Measurements from ENCODE around the gene PSMB10.
A peak's percentile ranks its signal among the peaks of the same experiment; 100 is the strongest.
"Not testable (repeated sequence)": the region's sequence is repeated elsewhere in the genome, so short reads cannot be mapped to it uniquely, and the experiment has no call there.

Gene PSMB10

DNA sequence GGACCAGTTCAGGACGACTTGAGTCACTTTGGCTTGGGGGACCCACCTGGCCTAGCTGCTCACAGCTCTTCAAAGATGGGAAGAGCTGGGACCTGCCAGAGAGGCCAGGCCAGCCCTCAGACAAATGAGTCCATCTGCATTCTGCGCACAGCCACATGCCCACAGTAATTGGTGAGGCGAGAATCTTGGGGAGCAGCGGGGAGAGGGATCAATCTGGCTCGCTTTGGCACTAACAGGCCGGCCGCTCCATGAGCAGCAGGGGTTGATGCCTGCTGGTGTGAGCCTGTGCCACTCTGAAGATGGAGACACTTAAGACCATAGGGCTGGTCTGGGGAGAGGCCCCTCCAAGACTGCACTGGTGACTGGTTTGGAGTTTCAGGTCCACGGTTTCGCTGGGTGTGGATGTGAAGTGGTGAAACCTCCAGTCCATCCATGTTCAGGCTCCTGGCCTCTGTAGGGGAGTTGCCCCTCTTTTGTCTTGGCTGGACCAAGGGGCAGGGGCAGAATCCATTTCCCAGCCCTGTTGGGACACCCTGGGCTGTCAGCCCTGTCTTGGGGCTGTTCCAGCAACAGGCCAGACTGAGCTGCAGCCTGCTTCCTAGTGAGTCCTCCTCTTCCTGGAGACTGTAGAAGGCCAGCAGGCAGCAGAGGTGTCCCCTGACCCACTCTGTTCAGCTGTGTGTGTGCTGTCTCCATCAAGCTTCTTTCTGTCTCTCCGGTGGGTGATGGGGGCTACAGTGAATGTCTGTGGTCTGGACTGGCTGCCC is 12.3 kb downstream of the PSMB10 start:
- DNase-seq, result no peak

DNA sequence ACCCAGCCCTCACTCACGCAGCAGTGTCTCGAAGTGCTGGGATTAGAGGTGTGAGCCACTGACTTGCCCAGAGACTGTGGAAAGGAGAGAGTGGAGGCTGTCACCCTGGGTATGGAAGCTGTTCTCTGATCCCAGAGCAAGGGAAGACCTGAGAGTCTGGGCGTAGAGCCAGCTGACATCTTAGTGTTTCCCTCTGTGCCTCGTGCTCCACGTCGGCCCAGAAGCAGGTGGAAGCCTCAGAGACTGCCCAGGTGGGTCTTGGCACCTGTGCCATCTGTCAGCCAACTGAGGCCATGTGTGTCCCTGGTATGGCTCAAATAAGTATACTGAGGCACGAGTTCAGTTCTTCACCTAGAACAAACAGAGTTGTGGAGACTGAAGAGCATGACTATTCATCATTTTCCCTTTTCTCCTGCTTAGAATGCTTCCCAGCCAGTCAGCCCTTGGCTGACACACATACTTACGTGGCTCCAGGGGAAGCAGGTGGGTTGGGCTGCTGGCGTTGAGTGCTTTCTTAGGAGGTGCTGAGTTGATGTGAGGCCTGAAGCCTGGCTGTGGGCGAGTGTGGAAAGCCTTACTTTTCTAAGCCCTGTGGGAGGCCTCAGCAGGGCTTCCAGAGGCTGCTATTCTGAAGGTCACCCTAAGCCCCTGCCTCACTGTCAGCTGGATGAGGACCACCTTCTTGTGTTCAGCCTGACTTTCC is 13.1 kb downstream of the PSMB10 start:
- no peak for DNase-seq

DNA sequence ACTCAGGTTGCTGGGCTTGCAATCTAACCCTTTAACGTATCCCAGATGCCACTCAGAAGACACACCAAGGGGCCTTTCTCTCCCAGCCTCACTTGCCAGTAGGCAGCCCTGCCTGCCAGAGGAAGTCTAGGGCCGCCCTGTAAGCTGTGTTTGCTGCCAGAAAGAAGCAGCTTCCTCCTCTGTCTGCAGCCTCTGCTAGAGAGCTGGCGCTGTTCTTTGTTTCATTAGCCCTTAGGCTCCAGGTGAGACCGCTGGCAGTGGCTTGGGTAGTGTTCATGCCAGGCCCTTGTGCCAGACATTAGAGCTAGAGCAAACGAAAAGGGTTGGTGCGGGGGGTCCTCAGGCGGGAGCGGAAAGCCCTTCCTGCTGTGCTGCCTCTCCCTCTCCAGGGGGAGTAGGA is 13.9 kb downstream of the PSMB10 start:
- DNase-seq, result no peak

DNA sequence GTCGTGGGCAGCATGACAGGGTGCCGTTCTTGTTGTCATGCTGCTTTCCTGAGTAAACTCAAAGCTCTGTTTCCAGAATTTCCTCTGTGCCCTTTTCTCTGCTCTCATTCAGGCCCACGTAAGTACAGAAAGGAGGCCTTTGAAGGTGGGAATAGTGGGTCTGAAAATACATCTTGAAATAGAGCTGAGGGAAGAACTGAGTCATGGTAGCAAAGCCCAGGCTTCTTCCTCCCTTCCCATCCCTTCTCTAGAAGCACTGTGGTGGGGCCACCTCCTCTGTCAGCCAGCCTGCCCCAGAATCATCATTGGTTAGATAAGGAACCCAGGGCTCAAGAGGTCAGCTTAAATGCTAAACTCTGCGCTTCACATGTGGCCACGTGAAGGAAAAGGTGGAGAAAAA is 14.4 kb downstream of the PSMB10 start:
- DNase-seq, result no peak

DNA sequence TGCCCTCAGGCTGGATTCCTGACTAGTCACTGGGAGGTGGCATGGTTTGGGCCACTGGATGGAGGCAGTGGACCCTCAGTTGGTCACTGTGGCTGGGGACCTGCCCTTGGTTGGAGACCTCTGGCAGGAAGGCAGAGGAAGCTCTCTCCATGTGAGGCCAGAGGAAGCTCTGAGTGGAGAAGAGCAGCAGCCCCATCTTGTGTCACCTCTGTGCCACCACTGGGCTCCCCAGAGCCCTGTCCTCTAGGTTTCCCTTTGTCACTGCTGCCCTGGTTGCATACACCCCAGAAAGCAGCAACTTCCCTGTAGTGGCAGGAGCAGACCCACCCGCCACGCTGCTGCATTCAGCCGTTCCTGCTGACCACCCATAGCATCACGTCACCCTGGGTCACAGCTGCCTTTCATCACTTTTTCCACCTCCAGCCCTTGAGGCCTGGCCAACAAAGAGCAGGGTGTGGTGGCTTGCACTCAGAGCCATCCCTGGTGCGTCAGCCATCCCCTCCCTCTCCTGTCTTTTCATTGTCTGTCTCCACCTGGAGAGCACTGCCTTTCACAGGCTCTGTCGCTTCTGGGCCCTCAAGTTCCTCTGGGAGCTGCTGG is 16.9 kb downstream of the PSMB10 start:
- DNase-seq, result no peak

DNA sequence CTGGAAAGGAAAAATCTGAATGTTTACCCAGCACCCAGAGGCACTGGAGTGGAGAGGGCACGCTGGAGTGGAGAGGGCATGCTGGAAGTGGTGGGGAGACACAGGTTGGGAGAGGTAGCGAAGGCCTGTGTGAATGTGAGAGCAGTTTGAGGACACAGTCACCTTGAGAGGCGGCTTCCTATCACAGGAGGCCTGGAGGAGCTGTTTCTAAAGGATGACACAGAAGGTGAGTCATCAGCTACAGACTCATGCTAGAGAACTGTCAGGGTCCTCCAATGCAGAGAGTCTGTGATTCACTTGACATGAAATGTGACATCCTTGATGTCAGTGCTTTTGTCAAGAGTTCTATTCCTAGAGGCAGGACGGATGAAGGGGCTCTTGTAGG is 18.8 kb downstream of the PSMB10 start:
- DNase-seq, result peak; percentile 34 to 69 (median 50)

DNA sequence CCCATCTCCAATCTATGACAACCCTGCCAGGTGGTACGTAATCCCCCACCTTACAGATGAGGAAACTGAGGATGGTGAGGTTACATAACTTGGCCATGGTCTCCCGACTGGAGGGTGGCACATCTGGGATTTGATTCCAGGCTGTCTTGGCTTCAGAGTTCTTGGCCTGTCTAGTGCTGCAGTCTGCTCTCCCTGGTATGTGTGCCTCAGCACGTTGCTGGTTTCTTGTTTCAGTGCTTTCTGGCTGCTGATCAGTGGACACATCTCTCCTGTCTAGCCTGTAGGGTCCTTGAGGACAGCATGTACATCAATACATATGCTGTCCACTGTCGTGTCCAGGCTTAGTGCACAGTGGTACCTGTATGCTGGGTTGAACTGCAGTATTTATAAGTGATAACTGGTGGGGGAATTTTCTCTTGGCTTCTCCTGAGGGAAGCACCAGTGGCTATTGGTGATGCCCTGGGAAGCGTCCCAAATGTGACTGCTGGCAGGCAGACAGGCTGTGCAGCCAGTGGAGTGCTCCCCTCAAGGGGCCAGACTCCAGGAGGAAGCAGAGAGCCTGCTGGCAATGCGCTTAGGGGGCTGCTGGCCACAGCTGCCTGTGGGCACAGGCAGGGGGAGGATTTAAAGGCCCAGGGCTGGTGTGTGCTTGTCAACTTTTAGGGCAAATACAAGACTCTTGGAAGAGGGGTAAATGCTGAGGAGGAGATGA is 19.4 kb downstream of the PSMB10 start:
- no peak for DNase-seq

DNA sequence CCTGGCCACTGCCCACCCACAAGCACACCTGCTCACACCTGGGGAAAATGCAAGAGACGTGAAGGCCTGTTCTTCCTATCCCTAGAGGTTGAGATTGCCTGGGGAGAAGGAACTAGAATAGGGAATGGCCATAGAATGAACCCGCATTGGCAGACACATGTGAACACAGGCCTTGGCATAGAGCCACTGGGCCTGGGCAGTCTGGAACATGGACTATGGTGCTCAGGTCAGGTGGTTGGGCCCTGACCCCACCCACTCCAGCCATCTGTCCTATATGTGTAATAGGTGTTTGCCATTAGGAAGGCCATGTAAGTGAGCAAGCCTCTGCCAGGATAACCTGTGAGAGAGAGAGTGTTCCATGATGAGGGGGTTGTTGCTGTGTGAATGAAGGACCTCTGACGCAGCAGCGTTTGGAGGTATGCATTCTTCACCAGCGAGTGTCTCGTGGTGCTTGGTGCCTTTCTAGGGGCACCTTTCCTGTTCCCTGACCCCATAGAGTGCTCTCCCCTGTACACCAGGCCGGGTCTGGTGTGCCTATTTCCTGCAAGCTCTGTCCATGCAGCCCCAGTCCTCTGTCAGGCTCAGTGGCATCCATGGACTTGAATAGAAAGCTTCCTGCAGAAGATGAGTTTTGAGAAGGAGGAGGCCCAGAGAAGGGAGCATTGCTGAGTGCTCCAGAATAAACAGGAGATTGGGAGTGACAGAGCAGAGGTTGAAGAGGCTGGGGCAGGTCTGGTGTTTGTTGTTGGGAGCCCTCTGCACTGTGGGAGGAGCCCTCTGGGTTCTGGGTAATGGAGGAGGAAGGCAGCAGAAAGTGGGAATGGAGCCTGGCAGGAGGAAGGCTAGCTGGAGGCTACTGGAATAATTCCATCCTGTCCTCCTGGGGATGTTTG is 20.6 kb downstream of the PSMB10 start:
- DNase-seq, result no peak

DNA sequence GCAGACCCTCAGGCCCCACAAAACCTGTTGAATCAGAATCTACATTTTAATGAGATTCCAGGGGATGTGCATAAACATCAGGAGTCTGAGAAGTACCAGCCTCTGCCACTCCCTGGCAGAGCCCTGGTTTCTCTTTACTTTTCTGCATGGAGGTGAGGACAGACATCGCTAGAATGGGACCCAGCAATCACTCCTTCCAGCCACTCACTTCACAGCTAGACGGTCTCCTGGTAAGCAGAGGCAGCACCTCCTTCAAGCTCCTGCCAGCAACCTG is 21.2 kb downstream of the PSMB10 start:
- not testable (repeated sequence) for DNase-seq

DNA sequence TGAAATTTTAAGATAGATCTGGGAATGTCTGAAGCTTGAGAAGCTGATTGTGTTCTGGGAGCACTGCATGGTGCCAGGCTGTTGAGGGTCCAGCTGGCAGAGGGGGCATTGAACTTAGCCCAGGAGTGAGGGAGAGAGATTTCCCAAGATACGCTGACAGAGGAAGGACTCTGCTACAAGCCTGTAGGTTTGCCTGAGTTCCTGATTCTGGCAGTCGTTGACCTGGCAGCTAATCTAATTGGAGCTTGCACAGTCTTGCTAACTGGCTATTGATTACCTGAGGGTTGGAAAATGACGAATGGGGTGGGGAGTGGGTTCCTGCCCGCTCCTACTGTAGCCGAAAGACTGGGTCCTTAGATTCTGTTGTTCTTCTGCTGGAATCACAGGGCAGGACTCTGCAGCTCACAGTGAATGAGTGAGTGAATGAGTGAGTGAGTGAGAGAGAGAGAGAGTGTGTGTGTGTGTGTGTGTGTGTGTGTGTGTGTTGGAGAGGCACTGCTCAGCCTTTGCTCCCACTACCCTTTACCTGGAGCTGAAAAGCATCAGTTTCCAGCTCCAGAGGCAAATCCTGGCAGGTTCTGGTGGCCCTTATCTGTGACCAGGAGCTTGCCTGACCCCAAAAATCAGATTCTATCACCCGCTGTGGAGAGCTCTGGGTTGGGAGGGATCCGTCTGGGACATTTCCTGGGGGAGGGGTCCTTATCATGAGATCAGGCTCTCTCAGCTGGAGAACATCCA is 21.7 kb downstream of the PSMB10 start:
- no peak for DNase-seq

DNA sequence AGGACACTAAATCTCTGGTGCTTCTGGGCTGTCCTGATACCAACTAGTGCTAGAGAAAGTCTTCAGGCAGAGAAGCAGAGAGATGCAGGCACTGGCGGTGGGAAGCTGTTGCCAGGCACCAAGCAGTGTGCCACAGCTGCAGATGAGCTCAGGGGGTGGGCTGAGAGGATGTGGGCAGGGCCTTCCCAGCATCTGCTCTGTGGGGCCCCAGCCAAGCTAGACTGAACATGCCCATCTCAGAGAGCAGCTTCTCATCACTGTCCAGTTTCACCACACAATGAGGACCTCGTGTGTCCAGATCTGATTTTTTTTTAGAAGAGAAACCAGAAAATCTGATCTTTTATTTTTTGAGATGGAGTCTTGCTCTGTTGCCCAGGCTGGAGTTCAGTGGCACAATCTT is 26.5 kb downstream of the PSMB10 start:
- no peak for DNase-seq

DNA sequence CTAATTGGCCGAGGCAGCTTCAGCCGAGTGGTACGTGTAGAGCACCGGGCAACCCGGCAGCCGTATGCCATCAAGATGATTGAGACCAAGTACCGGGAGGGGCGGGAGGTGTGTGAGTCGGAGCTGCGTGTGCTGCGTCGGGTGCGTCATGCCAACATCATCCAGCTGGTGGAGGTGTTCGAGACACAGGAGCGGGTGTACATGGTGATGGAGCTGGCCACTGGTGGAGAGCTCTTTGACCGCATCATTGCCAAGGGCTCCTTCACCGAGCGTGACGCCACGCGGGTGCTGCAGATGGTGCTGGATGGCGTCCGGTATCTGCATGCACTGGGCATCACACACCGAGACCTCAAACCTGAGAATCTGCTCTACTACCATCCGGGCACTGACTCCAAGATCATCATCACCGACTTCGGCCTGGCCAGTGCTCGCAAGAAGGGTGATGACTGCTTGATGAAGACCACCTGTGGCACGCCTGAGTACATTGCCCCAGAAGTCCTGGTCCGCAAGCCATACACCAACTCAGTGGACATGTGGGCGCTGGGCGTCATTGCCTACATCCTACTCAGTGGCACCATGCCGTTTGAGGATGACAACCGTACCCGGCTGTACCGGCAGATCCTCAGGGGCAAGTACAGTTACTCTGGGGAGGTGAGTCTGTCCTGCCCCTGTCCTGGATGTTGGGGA is 27.5 kb downstream of the PSMB10 start:
- no peak for DNase-seq

DNA sequence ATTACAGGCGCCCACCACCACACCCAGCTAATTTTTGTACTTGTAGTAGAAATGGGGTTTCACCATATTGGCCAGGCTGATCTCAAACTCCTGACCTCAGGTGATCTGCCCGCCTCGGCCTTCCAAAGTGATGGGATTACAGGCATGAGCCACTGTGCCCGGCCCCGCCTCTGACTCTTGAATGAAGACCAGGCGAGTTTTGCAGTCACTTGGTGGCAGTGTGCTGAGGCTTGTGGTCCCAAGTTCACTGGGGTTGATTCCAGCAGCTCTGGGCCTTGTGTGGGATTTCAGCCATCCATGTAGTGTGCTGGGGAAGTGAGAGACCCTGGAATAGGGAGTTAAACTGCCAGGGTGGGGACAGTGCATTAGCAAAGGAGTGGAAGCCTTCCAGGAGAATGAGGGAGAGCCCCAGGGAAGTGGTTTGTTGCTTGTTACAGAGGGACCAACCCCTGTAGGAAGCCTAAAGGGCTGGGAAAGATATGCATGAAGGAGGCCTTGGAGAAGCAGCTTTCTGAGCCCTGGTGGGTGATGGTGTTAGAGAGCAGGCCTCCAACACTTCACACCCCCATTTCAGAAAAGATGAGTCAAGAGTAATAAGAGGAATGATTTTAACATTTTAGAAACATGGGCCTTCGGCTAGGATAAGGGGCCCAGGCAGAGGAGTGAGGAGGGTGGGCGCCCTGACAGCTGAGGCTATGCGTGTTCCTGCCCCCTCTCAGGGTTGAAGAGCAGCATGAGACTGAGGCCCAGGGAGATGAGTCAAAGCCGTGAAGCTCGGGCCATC is 29.1 kb downstream of the PSMB10 start:
- DNase-seq, result no peak

DNA sequence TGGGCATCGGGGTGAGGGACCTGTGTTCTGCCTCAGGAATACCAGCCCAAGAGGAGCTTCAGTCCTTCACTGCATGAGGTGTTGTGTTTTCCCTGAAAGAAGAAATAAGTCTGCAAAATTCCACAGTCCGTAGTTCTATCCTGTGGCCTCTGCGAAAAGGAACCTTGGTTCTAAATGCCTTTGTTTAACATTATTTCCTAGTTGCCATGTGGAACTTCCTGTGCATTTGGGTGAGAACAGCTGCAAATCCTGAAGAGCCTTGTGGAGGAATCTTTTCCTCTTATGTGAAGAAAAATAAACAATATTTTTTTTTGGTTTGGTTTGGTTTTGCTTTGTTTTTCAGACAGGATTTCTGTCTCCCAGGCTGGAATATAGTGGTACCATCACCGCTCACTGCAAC is 33.8 kb downstream of the PSMB10 start:
- no peak for DNase-seq

DNA sequence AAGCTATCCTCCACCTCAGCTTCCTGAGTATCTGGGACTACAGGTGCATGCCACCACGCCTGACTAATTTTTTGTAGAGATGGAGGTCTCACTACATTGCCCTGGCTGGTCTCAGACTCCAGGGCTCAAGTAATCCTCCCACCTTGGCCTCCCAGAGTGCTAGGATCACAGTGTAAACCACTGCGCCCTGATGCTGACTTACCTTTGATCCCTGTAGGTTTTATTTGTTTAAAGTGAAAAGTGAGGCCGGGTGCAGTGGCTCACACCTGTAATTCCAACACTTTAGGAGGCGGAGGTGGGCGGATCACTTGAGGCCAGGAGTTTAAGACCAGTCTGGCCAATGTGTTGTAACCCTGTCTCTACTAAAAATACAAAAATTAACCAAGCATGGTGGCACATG is 34.9 kb downstream of the PSMB10 start:
- no peak for DNase-seq

DNA sequence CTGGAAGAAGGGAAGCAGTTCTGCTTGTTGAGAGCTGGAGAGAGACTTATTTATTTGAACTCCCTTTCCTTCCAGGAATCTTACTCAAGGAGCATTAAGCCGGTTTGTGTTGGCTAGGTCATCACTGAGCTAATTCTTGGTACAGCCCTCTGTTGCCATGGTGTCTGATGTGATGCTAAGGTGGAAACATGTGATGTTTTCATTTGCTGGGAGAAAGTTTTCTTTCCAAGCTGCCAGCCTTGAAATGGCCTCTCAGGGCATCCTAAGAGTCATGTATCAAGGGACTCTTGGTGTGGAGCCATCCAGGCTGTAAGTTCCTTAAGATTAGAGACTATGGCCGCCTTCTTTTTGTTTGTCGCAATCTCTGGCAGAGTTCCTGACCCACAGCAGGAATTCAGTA is 39.4 kb downstream of the PSMB10 start:
- no peak for DNase-seq

DNA sequence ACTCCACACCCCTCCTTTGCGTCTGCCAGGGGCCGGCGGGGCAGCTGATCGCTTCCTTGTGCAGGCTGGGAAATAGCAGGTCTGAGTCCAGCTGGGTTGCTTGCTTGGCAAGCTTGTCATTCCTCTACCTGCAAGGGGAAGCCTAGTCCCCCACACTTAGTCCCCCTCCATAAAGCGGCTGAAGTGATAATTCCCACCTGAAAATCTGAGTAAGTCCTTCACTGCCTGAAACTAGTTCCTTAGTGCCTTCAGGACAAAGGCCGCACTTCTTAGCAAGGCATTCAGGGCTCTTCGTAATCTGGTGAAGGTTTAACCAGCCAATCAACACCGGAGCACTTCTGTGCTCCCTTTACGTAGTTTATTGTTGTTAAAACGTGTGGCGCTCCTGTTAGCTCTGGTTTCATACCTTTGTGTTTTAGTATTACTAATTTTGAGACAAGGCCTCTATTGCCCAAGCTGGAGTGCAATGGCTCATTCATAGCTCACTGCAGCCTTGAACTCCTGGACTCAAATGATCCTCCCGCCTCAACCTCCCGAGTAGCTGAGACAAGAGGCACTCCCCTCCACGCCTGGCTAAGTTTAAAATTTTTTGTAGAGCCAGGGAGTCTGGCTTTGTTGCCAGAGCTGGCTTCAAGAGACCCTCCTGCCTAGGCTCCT is 42.8 kb downstream of the PSMB10 start:
- DNase-seq, result peak in 1 of 4 experiments; percentile 43

DNA sequence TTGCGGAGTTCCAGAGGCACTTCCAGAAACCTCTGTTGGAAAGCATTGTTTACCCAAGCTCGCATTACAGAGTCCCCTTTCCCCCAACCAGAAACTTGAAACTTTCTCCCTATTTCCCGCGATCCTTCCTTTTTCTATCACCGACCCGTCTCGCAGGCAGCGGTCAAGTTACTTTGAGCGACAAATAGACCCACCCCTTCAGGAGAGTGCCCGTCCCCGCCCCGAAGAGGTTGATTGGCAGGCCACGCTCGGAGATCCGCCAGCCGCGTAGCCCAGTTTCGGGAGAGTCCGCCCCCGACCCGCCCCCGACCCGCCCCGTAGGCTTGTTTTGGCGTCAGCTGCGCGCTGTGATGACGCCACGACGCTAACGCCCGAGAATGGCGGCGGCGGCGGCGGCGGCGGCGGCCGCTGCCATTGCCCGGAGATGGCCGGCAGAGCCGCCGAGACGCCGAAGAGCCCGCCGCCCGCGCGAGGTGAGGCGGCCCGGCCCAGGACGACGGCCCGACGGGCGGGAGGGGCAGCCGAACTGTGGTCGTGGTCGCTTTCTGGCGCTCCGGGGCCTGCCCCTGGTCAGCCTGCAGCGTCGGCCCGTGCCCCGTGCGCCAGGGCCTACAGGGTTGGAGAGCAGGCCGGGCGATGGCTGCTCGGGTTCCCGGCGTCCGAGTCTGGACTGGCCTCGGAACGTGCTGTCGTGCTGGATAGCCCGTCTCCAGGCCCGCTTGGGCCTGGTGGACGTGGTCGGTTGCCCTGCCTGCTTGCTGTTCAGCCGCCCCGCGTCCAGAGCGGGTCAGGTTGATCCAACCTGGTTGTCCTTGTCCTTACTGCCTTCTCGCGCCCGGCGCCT is 43.5 kb downstream of the PSMB10 start, which contains the start of gene PSKH1:
TSS of gene PSKH1 (plus strand) at position 356 of the 844 bp plus-strand sequence. CDS start 15,496 bp downstream, outside the sequence.
- peak; percentile 97 to 98 (median 98) for DNase-seq

DNA sequence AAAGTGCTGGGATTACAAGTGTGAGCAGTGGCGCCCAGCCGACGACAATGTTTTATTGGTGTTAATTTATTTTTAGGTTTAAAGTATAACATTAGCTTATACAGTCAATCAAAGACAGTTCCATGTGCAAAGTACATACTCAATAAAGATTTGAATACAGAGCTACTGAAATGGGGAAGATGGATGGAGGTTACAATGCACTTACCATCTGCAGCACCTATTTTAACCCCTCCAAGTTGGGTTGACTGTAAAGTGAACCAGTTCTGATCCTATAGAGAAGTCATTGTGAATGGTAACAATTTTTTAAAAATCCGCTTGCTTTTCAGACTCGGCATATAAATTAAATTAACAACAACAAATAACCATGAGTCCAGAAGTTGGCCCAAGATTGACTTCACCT is 44.3 kb downstream of the PSMB10 start:
- DNase-seq, result no peak
